ENCODE data around the gene TRIM29. TPM values are rescaled to one million over a fixed set of nuclear protein-coding genes. Genes with fewer than 3 reads are reported as not detected.
"Not testable (repeated sequence)": the region's sequence is repeated elsewhere in the genome, so short reads cannot be mapped to it uniquely, and the experiment has no call there.

Gene TRIM29
- total RNA-seq, 1 donor from 2014 or later: 56.7 TPM

- peak; percentile 43 for DNase-seq (ENCODE audit: extremely low spot score, unreplicated experiment)
- Mint-ChIP-seq H3K27me3 (peaks cover 31% of the 10 kb centered on the region), H3K4me1 (ENCODE audit: unreplicated experiment) (peaks cover 14% of the 10 kb centered on the region), H3K9me3 (no peaks in the 10 kb centered on the region), H3K36me3 (no peaks in the 10 kb centered on the region), H3K27ac (no peak overlapping the region), H3K4me3 (no peak overlapping the region)
- TF ChIP-seq, protein P1, sequence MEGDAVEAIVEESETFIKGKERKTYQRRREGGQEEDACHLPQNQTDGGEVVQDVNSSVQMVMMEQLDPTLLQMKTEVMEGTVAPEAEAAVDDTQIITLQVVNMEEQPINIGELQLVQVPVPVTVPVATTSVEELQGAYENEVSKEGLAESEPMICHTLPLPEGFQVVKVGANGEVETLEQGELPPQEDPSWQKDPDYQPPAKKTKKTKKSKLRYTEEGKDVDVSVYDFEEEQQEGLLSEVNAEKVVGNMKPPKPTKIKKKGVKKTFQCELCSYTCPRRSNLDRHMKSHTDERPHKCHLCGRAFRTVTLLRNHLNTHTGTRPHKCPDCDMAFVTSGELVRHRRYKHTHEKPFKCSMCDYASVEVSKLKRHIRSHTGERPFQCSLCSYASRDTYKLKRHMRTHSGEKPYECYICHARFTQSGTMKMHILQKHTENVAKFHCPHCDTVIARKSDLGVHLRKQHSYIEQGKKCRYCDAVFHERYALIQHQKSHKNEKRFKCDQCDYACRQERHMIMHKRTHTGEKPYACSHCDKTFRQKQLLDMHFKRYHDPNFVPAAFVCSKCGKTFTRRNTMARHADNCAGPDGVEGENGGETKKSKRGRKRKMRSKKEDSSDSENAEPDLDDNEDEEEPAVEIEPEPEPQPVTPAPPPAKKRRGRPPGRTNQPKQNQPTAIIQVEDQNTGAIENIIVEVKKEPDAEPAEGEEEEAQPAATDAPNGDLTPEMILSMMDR (conservative IDR thresholded peaks at IDR 0.05): no peak
These were observed 6.6 kb upstream of the TRIM29 start for GRCh38 chr11:120144501-120144900.

- not testable (repeated sequence) for H3K4me3 Mint-ChIP-seq; H3K9me3 Mint-ChIP-seq; H3K36me3 Mint-ChIP-seq; DNase-seq (ENCODE audit: extremely low spot score, unreplicated experiment)
- Mint-ChIP-seq H3K27ac (peak overlapping the region; percentile 44), H3K4me1 (ENCODE audit: unreplicated experiment) (peaks cover 14% of the 10 kb centered on the region), H3K27me3 (peaks cover 25% of the 10 kb centered on the region)
These were observed 5.6 kb upstream of the TRIM29 start for GRCh38 chr11:120143472-120143871.

GRCh38 chr11:120142441-120143100, 4.7 kb upstream of the TRIM29 start:
- no peaks in the 10 kb centered on the region for H3K36me3 Mint-ChIP-seq
- TF ChIP-seq, protein P1 (conservative IDR thresholded peaks at IDR 0.05): no peak
- no peak overlapping the region for H3K4me3 Mint-ChIP-seq
- H3K27ac Mint-ChIP-seq: peak overlapping the region; percentile 90
- H3K4me1 Mint-ChIP-seq (ENCODE audit: unreplicated experiment): peaks cover 8% of the 10 kb centered on the region
- no peaks in the 10 kb centered on the region for H3K9me3 Mint-ChIP-seq
- DNase-seq (ENCODE audit: extremely low spot score, unreplicated experiment): peak; percentile 24
- peaks cover 18% of the 10 kb centered on the region for H3K27me3 Mint-ChIP-seq

DNA sequence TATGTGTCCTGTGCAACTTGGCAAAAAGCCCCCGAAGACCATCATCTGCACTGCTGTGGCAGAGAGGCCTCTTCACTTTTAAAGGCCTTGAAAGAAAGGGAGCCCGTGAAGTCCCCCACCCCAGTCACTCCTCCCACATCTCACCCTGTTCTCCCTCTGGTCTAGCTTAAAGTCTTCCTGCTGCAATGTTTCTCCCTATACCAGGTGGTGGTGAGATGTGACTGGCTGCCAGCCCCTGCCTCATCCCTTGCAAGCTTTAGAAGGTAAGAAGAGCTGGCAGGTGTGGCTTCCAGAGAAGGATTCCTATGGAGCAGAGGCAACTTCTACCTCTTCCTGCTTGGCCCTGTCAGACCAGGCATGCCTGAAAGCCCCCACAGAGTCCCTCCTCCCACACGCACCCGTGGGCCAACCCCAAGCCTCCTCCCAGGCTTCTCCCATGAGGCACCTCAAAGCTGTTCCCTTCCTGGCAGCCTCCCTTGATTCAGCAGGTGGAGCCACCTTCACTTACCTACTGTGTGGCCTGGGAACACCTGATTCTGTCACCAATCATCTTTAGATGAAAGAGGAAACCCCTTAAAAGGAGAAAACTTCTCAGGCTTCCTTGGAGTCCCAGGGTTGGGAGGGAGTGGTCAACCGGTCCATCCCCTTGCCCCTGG, 4.0 kb upstream of the TRIM29 start:
- TF ChIP-seq, protein P1 (conservative IDR thresholded peaks at IDR 0.05): no peak

GRCh38 chr11:120141113-120141767, 3.3 kb upstream of the TRIM29 start:
- Mint-ChIP-seq H3K27ac (peak overlapping the region; percentile 25), H3K36me3 (no peaks in the 10 kb centered on the region), H3K4me1 (ENCODE audit: unreplicated experiment) (peaks cover 4% of the 10 kb centered on the region), H3K4me3 (no peak overlapping the region), H3K9me3 (no peaks in the 10 kb centered on the region), H3K27me3 (peaks cover 15% of the 10 kb centered on the region)
- peak; percentile 36 for DNase-seq (ENCODE audit: extremely low spot score, unreplicated experiment)
- TF ChIP-seq, protein P1 (conservative IDR thresholded peaks at IDR 0.05): no peak

More for the DNA sequence above, 4.0 kb upstream of the TRIM29 start:
- H3K4me3 Mint-ChIP-seq: peak overlapping the region; percentile 59
- peak; percentile 47 for DNase-seq (ENCODE audit: extremely low spot score, unreplicated experiment)
- H3K4me1 Mint-ChIP-seq (ENCODE audit: unreplicated experiment): peaks cover 4% of the 10 kb centered on the region
- no peaks in the 10 kb centered on the region for H3K36me3 Mint-ChIP-seq
- peak overlapping the region; percentile 90 for H3K27ac Mint-ChIP-seq
- peaks cover 15% of the 10 kb centered on the region for H3K27me3 Mint-ChIP-seq
- no peaks in the 10 kb centered on the region for H3K9me3 Mint-ChIP-seq

Measured in type B pancreatic cell (in vitro differentiated cells).